ENCODE results near the gene PPP1R36. TPM values are rescaled to one million over a fixed set of nuclear protein-coding genes. Genes with fewer than 3 reads are reported as not detected.

The PPP1R36 gene
- total and polyA plus RNA-seq, 11 donors: 0.11 to 1.0 (median 0.46) TPM; not detected in 5

DNA sequence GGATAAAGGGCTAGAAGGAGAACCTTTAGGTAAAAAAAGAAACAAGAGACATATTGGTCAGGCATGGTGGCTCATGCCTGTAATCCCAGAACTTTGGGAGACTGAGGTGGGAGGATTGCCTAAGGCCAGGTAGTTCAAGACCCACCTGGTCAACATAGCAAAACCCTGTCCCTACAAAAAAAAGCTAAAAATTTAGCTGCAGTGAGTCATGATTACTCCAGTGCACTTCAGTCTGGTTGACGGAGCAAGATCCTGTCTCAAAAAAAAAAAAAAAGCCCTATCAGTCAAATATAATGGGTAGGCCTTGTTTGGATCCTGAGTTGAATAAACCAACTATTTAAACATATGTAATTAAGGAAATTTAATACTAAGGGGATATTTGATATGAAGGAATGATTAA, 54.2 kb downstream of the PPP1R36 start:
- TF ChIP-seq, protein P1, sequence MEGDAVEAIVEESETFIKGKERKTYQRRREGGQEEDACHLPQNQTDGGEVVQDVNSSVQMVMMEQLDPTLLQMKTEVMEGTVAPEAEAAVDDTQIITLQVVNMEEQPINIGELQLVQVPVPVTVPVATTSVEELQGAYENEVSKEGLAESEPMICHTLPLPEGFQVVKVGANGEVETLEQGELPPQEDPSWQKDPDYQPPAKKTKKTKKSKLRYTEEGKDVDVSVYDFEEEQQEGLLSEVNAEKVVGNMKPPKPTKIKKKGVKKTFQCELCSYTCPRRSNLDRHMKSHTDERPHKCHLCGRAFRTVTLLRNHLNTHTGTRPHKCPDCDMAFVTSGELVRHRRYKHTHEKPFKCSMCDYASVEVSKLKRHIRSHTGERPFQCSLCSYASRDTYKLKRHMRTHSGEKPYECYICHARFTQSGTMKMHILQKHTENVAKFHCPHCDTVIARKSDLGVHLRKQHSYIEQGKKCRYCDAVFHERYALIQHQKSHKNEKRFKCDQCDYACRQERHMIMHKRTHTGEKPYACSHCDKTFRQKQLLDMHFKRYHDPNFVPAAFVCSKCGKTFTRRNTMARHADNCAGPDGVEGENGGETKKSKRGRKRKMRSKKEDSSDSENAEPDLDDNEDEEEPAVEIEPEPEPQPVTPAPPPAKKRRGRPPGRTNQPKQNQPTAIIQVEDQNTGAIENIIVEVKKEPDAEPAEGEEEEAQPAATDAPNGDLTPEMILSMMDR (IDR thresholded peaks at IDR 0.05): no peak
- no peak for TF ChIP-seq POLR2A (IDR thresholded peaks at IDR 0.05)
- DNase-seq: no peak
- Histone ChIP-seq H3K4me1 (no peaks in the 10 kb centered on the region), H3K27ac (no peak overlapping the region), H3K4me3 (no peak overlapping the region), H3K27me3 (peaks cover 0 to 10% (median 0%) of the 10 kb centered on the region in 9 donors), H3K9me3 (no peaks in the 10 kb centered on the region), H3K36me3 (no peaks in the 10 kb centered on the region)
- no peak for ATAC-seq
- WGBS, 4 donors: 90 to 100% (median 97%) methylated on average over 1 of the region's 1 CpG
- intact Hi-C loops (cut with DNase I): no loop called here

DNA sequence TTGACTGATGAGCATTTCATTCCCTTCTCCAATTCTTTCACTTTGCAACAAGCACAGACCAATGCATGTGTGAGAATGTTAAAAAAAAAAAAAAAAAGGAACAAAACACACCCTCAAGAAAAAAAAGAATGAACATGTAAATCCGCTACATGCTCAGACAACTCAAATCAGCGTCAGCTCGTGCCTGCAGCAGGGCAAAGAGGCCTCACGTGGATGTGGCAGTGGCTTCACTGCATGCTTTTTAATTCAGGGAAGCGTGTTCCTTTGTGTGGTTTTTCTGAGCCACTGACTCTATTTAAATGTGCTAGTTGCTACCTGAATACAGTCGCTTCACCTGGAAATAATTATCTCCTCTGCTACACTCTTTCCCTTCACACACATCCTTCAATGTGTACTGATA, 55.1 kb downstream of the PPP1R36 start:
- 84 to 92% (median 89%) methylated on average over 6 of the region's 6 CpGs for WGBS, 4 donors
- Histone ChIP-seq H3K27me3 (peaks cover 0 to 10% (median 0%) of the 10 kb centered on the region in 9 donors), H3K9me3 (no peaks in the 10 kb centered on the region), H3K4me1 (no peaks in the 10 kb centered on the region), H3K27ac (no peak overlapping the region), H3K36me3 (no peaks in the 10 kb centered on the region), H3K4me3 (no peak overlapping the region)
- ATAC-seq (no peak), DNase-seq (no peak)
- intact Hi-C loops (cut with DNase I): no loop called here
- TF ChIP-seq, protein P1 (IDR thresholded peaks at IDR 0.05): no peak
- no peak for TF ChIP-seq POLR2A (IDR thresholded peaks at IDR 0.05)

DNA sequence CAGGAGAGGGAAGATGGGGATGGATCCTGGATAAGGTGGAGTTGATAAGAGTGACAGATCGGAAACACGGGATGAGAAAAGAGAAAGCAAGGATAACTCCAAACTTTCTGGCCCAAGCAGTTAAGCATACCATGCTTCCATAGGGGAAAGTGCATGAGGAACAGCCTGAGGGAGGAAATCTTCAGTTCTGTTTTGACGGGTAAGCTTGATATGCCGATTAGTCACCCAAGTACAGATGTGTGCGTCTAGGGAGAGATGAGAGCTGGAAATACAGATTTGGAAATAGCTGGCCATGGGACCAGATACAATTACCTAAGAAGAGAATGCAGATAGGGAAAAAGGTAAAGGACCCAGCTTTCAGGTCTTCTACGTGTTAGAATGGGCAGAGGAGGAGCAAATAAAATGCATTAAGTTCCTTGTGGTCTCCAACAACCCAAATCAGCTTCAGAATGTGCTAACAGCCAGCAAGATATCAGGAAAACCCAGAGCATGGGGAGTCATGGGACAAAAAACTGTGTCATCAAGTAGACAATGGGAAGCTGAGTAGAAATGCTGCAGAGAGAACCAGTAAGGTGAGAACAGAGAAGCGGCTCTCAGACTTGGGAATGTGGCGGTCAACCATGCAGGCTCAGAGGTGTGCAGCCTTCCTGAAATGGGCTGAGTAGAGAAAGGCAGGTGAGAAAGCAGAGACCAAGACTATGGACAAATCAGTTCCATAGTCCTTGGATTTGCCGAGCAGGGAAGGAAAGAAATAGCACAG, 56.3 kb downstream of the PPP1R36 start:
- Histone ChIP-seq H3K27ac (no peak overlapping the region), H3K36me3 (no peaks in the 10 kb centered on the region), H3K4me3 (no peak overlapping the region), H3K9me3 (no peaks in the 10 kb centered on the region), H3K27me3 (peaks cover 0 to 10% (median 0%) of the 10 kb centered on the region in 9 donors), H3K4me1 (peaks cover 0 to 3% (median 0%) of the 10 kb centered on the region in 12 donors)
- intact Hi-C loops (cut with DNase I): no loop called here
- WGBS, 4 donors: 83 to 90% (median 85%) methylated on average over 9 of the region's 9 CpGs
- no peak for TF ChIP-seq POLR2A (IDR thresholded peaks at IDR 0.05)
- TF ChIP-seq, protein P1 (IDR thresholded peaks at IDR 0.05): no peak
- DNase-seq: no peak
- no peak for ATAC-seq

DNA sequence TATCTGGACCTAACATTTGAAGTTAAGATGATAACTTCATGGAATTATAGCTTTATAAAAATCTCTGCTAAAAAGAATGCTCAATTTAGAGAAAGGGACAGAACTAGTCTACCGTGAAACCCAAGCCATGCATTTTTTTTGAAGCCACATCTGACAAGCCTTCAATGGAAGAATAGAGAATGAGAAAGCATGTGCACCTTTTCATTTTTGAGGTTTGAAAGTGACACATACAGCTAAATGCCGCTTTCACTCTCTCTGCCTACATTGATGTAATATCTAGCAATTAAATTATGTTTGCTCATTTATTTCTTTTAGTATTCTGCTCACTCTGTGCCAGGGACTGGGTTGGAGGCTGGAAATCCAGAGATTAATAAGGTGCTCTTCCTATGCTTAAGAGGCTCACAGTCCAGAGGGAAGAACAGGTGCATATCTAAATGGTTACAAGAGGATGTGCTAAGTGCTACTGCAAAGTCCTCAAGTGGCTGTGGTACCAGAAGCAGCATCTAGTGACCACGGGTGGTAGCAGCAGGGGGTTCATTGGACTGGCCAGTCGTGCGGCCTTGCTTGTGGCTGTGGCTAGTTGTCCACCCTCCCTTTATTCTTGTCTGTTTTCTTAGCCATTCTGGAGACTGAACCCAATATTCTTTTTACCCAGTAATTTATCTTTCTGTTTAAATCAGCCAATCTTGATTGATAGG, 60.4 kb downstream of the PPP1R36 start:
- TF ChIP-seq POLR2A (IDR thresholded peaks at IDR 0.05): no peak
- TF ChIP-seq, protein P1 (IDR thresholded peaks at IDR 0.05): no peak
- DNase-seq (no peak), ATAC-seq (no peak)
- no peak overlapping the region for H3K27ac ChIP-seq
- WGBS, 4 donors: 89 to 94% (median 91%) methylated on average over 5 of the region's 5 CpGs
- no peaks in the 10 kb centered on the region for H3K27me3 ChIP-seq
- H3K9me3 ChIP-seq: no peaks in the 10 kb centered on the region
- intact Hi-C loops (cut with DNase I): loop anchor here in 2 of 10 donors (5.0 to 10.0 kb wide), 2 partner anchors 43 to 45 kb away; no protein-coding TSS in a partner anchor
- H3K36me3 ChIP-seq: no peaks in the 10 kb centered on the region
- H3K4me1 ChIP-seq: peaks cover 0 to 24% (median 6%) of the 10 kb centered on the region in 12 donors
- no peak overlapping the region for H3K4me3 ChIP-seq

Data from heart left ventricle (tissue), 16 donors.